GM19193 (cell line): Measurements from ENCODE around the gene RUFY1.

Source experiments
- POLR2A ChIP-seq: IDR thresholded peaks from 4 replicates; pipeline ENCODE4 v1.6.1; 2011; ENCODE audit not compliant: insufficient read depth, insufficient read length; ENCODE audit errors: extremely low read depth

RUFY1 gene

DNA sequence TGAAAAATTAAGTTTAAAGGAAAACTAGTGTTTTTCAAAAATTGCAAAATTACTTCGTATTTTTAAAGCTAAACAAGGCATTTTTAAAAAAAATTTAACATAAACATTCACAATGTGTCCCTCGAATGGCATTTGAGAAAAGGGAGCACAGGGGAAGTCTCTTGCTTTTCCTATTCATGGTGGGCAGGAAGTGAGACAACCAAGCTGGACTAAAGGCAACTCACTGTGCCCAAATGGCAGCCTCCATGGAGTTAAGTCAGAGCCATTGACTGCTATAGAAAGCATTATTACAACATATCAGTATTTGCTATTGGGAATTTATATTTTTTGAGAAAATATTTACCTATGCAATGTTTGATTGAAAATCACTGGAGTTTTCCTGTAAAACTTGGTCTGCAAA, 64.8 kb downstream of the RUFY1 start:
- no peak for TF ChIP-seq POLR2A

DNA sequence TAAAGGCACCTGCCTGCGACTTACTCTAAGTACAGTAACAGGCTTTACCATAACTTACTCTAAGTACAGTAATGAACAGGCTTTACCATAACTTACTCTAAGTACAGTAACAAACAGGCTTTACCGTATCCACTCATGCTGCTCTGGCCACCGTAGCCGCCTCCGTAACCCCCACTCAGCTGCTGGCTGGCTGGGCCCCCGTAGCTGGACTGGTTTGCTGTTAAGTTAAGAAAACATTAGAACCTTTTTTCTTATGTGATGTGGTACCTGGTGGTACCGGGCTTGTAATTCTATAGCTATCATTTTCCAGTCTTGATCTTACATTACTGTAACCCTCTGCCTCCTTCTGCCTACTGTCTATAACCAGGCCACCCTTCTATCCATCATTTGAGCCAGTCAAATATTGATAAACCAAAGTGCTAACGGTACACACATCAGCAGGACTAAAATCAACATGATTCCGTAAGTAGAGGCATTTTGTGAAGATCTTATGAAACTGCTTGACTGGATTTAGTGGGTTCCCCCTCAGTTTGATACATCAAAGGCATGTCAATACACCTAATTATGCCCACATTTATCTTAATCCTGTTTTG, 65.7 kb downstream of the RUFY1 start:
- TF ChIP-seq POLR2A = peak; percentile 31

DNA sequence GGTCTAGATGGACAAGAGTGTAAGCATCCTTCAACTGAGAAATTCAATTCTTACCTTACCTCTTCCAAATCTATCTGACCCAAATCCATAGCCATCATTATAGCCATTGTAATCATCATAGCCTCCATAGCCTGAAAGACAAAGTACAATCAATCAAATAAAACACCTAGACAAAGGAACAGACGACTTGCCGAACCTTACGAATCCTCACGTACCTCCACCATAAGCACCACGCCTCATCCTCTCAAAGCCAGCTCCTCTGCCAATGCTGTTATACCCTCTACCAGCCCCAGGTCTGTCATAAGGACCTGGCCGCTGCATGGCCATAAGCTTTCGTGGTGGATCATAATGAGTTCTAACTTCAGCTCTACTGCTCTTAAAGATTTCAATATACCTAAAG, 67.6 kb downstream of the RUFY1 start:
- no peak for TF ChIP-seq POLR2A

DNA sequence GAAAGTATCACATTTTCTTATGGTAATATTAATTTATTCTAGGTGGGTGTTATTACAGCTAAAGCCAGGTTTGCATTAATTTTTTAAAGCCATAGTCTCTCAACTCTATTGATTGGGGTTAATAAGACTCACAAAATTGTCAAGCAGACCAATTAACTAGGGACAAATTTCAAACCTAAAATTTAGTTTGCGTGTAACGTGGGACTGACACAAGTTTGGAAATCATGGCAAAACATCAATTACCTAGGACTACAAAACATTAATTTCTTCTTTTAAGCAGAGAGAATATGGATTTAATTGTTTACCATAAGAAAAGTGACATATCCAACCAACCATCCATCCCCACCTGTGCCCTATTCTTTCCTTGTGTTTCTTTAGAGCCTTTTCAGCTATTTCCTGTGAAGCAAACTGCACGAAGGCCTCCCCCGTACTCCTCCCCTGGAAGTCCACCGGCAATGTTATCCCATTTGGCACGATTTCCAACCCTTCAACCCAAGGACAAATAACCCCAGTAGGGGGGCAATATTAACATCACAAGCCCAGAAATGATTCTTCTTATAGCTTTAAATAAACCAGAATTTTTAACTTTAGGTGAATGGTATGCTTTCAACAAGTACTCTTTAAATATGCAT, 68.7 kb downstream of the RUFY1 start:
- no peak for TF ChIP-seq POLR2A

DNA sequence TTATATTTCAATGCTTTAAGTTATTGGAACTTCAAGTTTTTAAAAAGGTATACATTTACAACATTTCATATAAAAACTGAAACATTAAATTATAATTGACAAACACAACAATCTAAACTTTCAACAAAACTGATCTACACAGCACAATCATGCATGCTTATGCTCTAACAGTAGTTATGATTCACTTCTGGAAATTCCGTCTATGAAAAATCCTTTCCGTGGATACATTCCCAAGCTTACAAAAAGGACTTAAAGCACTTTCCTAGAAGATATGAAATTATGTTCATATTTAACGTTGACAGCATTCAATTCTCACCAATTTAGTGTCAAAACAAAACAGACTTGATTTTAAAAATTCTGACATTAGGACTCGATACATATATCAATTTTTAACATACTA, 69.4 kb downstream of the RUFY1 start:
- no peak for TF ChIP-seq POLR2A

DNA sequence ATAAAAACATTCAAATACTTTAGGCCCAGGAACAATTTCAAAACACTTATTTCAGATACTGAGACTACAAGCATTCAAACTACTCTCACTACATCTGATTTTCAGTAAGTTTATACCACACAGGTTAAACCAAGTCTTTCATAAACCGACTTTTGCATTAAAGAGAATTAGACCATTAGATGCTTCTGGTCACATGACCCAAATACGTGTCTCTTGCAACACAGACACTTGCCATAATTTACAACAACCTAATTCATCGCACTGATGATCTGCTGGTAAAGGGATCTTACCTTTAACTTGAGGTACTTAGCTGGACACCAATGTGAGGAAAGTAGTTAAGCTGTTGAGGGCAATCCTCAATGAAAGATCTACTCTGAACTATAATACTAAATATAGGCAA, 69.9 kb downstream of the RUFY1 start:
- no peak for TF ChIP-seq POLR2A

DNA sequence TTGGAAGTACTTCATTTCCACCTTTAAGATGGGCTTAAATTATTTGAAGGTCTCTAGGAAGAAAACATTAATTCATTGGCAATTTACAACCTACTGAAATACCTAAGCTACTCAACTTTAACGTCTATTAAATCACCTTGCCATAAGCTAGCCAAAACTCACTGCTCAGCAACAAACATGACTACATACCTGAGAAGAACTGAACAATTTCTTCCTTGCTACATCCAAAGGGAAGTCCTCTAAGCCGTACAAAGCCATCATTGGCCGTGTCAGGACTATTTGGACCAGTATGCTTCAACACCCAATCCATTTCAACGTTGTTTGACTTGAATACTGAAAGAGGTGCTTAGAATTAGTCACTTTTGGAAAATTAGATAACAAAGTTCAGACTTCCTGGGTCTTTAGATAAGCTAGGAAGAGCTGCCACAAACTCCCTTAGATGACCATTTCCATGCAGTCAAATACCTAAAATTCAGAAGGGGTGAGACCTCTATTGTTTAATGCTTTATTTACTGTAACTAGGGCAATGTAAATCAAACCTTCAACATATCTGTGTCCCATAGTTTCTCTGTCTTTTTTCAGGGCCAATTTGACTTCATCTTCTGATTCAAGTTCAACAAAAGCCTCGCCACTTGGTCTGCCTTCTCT, 70.5 kb downstream of the RUFY1 start:
- TF ChIP-seq POLR2A = no peak

DNA sequence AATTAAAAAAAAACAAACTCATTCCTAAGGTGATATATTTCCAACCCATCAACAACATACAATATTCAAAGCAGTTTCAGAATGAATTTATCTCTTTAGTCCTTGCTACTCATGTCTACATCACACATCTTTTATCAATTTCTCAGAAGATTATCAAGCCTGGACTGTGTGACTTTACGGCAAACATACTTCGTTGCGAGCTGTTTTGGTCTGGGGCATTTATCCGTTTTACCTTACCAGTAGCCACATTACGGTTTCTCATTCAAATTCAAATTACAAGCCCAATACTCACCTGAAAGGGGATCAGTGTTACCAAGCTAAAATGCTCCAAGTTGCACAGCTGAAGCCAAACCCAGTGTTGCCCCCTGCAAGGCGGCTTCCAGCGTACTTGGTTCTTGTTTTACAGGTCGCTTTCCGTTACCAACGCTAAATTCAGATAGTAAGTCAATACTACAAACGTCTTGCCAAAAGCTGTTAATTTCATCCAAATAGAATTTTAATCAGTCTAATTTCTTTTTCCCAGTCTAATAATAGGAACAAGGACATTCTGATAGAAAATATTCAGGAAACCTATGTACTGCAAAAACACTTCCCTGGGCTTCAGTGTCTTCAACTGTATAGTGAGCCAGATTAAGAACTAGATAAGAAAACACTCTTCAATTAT, 71.3 kb downstream of the RUFY1 start:
- TF ChIP-seq POLR2A = no peak

DNA sequence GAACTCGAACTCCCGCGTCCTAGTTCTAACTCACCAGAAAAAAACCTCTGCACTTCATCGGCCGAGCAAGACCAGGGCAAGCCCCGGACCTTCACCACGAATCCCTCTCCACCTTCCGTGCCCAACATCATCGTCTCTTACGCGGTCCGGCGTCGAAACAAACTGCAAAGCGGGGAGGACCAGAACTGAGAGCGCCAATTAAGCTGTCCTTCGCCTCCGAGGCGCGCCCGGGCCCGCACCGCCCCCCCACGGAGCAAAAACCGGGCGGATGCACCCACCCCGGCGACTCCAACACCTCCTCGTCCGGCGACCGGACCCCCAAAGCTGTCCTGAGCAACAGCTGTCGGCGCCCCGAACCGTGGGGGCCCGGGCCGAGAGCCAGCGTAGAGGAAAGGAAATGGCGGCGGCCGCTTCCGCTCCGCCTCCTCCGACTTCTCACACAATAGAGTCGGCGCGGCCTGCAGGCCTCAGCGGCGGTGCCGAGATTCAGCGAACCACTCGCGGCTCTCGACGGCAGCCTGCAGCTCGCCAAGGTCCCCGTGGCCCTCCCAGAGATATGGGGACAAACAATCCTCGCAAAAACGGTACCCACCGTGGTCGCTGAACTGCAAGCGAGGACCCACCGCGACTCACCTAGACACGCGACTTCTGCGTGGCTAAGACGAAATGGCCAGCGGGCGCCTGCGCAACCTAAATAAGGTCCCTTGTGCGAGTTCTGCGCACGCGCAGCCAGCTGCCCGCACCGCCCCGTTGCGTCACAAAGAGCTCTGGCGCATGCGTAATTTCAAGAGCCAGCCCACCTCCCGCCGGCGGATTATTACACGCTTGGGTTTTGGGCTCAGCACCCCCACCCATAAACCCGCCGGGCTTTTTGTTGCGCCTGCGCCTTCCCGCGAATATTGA, 72.9 kb downstream of the RUFY1 start, which contains the start of gene HNRNPH1:
Gene HNRNPH1 (minus strand): TSS at position 669 of the 903 bp plus-strand sequence. CDS start 538 bp downstream, at position 131.
- peak; percentile 100 for TF ChIP-seq POLR2A

DNA sequence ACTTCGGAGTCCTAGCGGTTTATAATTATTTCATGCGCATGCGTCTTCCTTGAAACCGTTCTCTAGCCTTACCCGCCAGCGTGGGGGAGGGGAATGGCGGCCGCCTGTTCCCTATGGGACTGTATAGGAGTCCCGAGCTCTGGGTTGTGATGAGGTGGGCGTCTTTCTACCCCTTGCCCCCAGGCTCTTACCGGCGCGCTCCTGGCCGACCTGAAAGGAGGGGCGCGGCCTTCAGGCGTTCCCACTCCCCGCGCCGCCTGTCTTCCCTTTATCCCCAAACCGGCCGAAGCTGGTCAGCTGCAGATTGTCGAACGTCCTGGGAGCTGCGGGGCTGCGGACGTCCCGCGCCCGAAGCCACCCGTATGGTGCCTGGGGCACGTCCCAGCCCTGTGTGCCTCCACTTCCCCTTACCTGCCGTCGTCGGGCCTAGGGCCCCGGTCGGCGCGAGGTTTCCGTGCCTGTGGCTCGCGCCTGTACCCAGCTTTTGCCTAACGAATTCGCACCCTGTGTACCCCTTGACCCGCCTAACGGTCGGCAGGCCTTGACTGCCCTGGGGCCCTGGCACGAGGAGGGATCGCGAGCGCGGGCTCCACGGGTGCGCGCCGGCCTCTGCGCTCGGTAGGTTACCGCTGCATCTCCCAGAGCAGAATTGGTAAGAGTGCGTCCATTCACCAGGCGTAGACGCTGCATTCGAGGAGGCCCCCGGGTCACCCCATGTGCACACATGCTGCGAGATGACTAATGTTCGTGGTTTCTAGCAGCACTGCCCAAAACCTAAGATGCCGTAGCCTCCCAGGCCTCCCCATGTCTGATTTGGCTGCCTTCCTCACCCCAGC, 73.8 kb downstream of the RUFY1 start:
- no peak for TF ChIP-seq POLR2A

DNA sequence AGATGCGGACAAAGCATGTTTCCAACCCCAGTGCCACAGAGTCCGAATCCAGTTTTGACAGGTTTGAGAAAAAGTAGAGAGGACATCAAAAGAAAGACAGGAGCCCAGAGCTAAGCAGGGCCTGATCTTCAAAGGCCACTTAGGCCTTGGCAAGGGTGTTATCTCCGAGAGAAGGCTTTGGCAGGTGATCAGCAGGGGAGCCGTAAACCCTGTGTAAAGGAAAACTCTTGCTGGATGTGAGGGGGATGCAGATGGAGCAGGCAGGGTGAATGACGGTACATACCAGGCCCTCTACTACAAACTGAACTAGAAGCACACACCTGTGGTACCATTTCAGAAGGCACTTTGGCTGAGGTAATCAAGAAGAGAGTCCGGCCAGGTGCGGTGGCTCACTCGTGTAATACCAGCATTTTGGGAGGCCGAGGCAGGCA, 74.5 kb downstream of the RUFY1 start:
- no peak for TF ChIP-seq POLR2A

DNA sequence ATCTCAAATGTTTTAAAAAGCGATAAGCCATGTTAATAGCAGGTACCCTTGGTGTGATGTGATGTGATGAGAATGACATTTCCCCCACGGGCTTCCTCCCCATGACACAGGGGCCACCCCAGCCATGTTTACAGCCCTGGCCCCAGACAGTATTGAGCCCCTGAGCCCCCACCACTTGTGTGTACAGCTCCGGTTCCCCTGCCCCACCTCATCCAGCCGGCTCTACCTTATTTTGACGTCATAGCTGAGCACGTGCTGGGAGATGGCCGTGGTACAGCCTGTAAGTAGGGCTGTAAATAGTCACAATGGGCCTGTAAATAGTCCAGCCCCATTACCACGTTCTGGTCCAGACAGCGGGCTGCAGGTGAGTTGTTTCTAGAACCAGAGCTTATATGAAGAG, 98.1 kb downstream of the RUFY1 start:
- TF ChIP-seq POLR2A = no peak
